HG02763 (cell line): ENCODE results near the gene FBXL13.
"Not testable (repeated sequence)": the region's sequence is repeated elsewhere in the genome, so short reads cannot be mapped to it uniquely, and the experiment has no call there.

Experiments
- ATAC-seq: cut with Tn5 transposase; IDR thresholded peaks from one replicate; pipeline ENCODE4 v1.9.1; 2021; ENCODE audit warnings: mild to moderate bottlenecking, moderate library complexity; ENCODE audit not compliant: unreplicated experiment

Gene FBXL13

GRCh38 chr7:102778663-102779062 is 295.9 kb downstream of the FBXL13 start:
- ATAC-seq = not testable (repeated sequence)

GRCh38 chr7:102776217-102776616 is 298.4 kb downstream of the FBXL13 start:
- ATAC-seq = not testable (repeated sequence)

- ATAC-seq = not testable (repeated sequence)
Observed at GRCh38 chr7:102770467-102770866, 304.1 kb downstream of the FBXL13 start.

- ATAC-seq = not testable (repeated sequence)
Observed at GRCh38 chr7:102769657-102770192, 304.9 kb downstream of the FBXL13 start.

DNA sequence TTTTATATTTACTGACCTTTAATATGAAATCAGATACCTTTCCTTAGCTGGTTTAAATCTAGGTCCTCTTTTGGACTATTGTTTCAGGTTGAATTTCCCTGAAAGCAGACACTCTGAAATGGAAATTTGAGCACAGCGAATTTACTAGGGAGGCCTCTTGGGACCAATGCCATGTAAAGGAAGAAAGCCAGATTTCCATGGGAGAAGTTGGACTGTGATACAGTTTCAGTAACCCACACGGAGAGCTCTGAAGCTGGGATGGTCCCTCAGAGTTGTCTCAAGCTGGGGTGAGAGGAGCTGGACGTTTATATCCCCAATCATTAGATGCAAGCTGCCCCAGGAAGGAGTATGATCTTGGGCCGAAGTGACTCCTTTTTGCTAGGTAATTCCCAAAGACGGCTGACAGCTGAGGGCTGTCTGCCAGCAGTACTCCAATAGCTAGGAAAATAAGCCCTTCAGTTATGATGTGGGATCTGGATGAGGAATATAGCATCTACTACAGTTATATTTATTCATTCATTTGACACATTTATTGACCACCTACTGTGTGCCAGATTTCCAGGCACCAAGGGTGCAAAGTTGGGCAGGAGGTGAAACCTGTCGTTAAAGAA is 311.2 kb downstream of the FBXL13 start:
- ATAC-seq = not testable (repeated sequence)
